ENCODE results near the gene PLEKHA6.

DNA sequence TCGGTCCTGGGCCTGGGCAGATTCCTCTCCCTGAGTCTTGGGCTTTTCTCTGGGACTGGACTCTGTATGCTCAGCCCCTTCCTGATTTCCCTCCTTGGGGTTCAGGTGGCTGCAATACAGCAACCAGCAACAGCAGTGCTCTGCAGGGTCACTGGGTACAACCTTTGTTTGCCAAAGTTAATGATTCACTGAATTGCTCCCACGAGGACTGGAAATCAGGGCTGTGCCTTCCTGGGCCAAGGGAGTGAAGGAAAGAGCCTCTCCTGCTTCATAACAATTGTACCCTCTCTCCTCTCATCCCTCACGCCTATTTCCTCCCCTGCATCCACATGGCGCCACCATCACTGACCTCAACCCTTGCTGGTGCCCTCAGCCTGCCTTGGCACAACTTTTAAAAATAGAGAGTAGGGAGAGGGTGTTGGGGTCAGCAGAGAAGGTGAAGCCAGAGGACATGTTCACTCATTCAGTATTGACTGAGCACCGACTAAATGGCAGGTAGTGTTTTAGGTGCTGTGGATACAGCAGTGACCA is 93.2 kb downstream of the PLEKHA6 start:
- TF ChIP-seq CTCF (IDR thresholded peaks at IDR 0.05) (no peak), SIN3A (IDR thresholded peaks at IDR 0.05; ENCODE audit: borderline replicate concordance, insufficient read depth, low read depth, low read length) (no peak), TCF7L2 (IDR thresholded peaks at IDR 0.05; ENCODE audit: low read depth, low read length) (no peak)
- TF ChIP-seq, protein P1, sequence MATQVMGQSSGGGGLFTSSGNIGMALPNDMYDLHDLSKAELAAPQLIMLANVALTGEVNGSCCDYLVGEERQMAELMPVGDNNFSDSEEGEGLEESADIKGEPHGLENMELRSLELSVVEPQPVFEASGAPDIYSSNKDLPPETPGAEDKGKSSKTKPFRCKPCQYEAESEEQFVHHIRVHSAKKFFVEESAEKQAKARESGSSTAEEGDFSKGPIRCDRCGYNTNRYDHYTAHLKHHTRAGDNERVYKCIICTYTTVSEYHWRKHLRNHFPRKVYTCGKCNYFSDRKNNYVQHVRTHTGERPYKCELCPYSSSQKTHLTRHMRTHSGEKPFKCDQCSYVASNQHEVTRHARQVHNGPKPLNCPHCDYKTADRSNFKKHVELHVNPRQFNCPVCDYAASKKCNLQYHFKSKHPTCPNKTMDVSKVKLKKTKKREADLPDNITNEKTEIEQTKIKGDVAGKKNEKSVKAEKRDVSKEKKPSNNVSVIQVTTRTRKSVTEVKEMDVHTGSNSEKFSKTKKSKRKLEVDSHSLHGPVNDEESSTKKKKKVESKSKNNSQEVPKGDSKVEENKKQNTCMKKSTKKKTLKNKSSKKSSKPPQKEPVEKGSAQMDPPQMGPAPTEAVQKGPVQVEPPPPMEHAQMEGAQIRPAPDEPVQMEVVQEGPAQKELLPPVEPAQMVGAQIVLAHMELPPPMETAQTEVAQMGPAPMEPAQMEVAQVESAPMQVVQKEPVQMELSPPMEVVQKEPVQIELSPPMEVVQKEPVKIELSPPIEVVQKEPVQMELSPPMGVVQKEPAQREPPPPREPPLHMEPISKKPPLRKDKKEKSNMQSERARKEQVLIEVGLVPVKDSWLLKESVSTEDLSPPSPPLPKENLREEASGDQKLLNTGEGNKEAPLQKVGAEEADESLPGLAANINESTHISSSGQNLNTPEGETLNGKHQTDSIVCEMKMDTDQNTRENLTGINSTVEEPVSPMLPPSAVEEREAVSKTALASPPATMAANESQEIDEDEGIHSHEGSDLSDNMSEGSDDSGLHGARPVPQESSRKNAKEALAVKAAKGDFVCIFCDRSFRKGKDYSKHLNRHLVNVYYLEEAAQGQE (IDR thresholded peaks at IDR 0.05; ENCODE audit: insufficient read depth in 1 of 2, low read depth in 2 of 2, low read length in 1 of 2), result no peak

All from Panc1 (cell line).